Measurements from ENCODE around the gene TMX1. TPM values are rescaled to one million over a fixed set of nuclear protein-coding genes. Genes with fewer than 3 reads are reported as not detected.

The TMX1 gene
- total RNA-seq, 4 donors from 2014 or later = 35.9 to 44.6 (median 43.0) TPM

- WGBS, 2 donors = 91 to 97% methylated on average over 1 of the region's 1 CpG
- no peaks in the 10 kb centered on the region for H3K9me3 ChIP-seq
These were observed 50.1 kb downstream of the TMX1 start for GRCh38 chr14:51290132-51290531.

DNA sequence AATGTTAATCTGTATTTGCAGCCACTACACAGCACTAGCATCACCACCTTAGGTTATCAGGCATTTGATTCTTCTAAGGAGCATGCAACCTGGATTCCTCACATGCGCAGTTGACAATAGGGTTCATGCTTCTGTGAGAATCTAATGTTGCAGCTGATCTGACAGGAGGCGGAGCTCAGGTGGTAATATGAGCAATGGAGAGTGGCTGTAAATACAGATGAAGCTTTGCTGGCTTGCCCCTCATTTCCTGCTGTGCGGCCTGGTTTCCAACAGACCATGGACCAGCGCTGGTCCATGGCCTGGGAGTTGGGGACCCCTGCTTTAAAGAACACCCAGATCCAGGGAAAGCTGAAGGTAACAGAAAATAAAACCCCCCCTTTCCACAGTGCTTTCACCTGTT lies 51.0 kb downstream of the TMX1 start:
- intact Hi-C loops (cut with DNase I) = no loop called here
- H3K27me3 ChIP-seq = no peaks in the 10 kb centered on the region
- no peak overlapping the region for H3K4me3 ChIP-seq (replicated peaks in 1 of 3)
- WGBS, 2 donors = 100% methylated on average over 4 of the region's 4 CpGs
- DNase-seq = no peak
- no peaks in the 10 kb centered on the region for H3K36me3 ChIP-seq
- H3K27ac ChIP-seq = no peak overlapping the region
- H3K4me1 ChIP-seq = peaks cover 0 to 11% of the 10 kb centered on the region in 2 donors
- TF ChIP-seq POLR2A (IDR thresholded peaks at IDR 0.05) = no peak
- TF ChIP-seq, protein P1, sequence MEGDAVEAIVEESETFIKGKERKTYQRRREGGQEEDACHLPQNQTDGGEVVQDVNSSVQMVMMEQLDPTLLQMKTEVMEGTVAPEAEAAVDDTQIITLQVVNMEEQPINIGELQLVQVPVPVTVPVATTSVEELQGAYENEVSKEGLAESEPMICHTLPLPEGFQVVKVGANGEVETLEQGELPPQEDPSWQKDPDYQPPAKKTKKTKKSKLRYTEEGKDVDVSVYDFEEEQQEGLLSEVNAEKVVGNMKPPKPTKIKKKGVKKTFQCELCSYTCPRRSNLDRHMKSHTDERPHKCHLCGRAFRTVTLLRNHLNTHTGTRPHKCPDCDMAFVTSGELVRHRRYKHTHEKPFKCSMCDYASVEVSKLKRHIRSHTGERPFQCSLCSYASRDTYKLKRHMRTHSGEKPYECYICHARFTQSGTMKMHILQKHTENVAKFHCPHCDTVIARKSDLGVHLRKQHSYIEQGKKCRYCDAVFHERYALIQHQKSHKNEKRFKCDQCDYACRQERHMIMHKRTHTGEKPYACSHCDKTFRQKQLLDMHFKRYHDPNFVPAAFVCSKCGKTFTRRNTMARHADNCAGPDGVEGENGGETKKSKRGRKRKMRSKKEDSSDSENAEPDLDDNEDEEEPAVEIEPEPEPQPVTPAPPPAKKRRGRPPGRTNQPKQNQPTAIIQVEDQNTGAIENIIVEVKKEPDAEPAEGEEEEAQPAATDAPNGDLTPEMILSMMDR (IDR thresholded peaks at IDR 0.05) = no peak
- H3K9me3 ChIP-seq = no peaks in the 10 kb centered on the region

More at GRCh38 chr14:51290132-51290531, 50.1 kb downstream of the TMX1 start:
- H3K4me1 ChIP-seq = peaks cover 0 to 11% of the 10 kb centered on the region in 2 donors
- H3K36me3 ChIP-seq = no peaks in the 10 kb centered on the region
- H3K4me3 ChIP-seq (replicated peaks in 1 of 3) = no peak overlapping the region
- no peaks in the 10 kb centered on the region for H3K27me3 ChIP-seq
- TF ChIP-seq POLR2A (IDR thresholded peaks at IDR 0.05) = no peak
- TF ChIP-seq, protein P1 (IDR thresholded peaks at IDR 0.05) = no peak
- intact Hi-C loops (cut with DNase I) = no loop called here
- no peak overlapping the region for H3K27ac ChIP-seq
- DNase-seq = no peak

DNA sequence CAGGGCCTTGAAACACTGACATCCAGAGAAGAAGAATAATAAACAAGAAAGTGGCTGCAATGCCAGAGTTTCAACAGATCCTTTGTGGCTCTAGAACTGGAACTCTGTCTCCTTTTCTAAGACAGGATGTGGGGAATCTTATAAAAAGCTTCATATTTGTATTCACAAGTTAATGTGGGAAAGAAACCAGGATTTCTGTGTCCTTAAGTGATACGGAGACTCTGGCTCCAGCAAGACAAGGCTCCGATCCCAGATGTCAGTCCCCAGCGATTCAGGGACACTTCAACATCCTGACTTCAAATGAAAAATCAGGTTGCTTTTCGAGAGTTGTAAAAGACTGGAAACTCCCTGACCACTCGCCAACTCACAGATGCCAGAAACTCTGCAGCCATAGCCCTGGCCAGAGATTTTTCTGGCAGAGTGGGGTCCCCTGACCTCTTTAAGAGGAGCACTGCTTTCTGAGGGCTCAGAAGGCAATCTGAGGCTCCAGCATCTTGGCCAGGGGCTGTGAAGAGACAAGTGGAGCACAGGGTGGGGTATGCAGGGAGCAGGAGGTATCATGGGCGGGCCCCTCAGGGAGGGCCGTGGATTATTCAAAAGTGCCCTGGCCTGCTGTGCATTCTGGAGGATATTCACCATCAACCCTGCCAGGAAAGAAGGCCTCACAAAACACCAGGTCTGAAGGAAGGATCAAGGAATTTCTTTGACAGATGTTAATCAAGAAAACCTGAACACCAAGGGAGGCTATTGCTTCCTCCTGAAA lies 53.3 kb downstream of the TMX1 start:
- peak in 1 of 2 donors; percentile 28 for DNase-seq
- TF ChIP-seq POLR2A (IDR thresholded peaks at IDR 0.05) = no peak
- TF ChIP-seq, protein P1 (IDR thresholded peaks at IDR 0.05) = no peak
- Histone ChIP-seq H3K27me3 (no peaks in the 10 kb centered on the region), H3K4me3 (replicated peaks in 1 of 3) (no peak overlapping the region), H3K9me3 (no peaks in the 10 kb centered on the region), H3K27ac (peak overlapping the region in 1 of 3 donors; percentile 15), H3K4me1 (peaks cover 0 to 11% of the 10 kb centered on the region in 2 donors), H3K36me3 (no peaks in the 10 kb centered on the region)
- intact Hi-C loops (cut with DNase I) = no loop called here
- 40 to 64% methylated on average over 7 of the region's 7 CpGs for whole genome bisulfite sequencing, 2 donors

DNA sequence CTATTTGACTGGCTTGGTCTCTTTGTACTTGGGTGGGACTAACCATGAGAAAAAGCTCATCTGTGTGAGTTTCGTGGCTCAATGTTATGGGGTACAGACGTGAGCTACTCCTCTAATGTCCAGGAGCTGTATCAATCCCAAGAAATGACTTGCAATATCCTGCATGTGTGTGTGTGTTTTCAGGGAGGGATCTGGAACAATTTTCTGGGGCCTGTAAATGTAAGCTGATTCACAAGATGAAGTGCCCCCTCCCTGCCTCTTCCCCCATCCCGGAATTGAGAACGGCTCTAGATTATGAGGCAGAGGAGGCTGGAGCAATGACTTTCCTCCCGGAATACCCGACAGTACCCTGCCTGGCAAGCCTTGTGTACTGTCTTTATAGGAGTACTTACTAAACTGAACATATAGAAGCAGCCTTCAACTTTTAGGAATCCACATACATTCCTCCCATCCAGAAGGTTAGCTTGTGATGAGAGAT lies 53.9 kb downstream of the TMX1 start:
- intact Hi-C loops (cut with DNase I) = no loop called here
- Histone ChIP-seq H3K36me3 (no peaks in the 10 kb centered on the region), H3K4me1 (peaks cover 0 to 11% of the 10 kb centered on the region in 2 donors), H3K4me3 (replicated peaks in 1 of 3) (no peak overlapping the region), H3K27me3 (no peaks in the 10 kb centered on the region), H3K27ac (peak overlapping the region in 1 of 3 donors; percentile 15), H3K9me3 (no peaks in the 10 kb centered on the region)
- TF ChIP-seq, protein P1 (IDR thresholded peaks at IDR 0.05) = no peak
- no peak for TF ChIP-seq POLR2A (IDR thresholded peaks at IDR 0.05)
- DNase-seq = no peak
- WGBS, 2 donors = 81 to 84% methylated on average over 6 of the region's 6 CpGs

DNA sequence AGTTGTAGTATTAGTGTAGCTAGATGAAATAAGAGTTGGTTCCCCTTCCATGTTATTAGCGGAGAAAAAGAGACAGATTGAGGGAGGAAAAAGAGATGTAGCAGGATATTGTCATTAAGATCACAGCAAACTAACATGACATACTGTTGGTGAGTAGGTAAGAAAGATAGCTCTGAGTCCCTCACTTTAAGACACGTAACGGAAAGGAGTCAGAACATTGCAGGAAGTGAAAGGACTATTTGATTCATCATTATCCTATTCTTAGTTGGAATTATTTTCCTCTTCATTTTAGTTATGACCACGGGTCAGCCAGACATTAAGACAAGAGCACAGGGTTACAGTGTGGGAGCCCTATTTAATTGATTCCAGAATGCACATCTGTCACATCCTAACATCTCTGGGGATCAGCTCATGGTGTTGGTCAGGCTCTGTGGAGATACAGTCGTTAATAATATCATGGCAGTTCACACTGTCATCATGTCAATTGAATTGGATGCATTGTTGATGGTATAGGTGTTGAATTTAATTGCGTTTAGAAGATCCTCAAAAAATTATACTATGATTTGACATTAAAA lies 55.0 kb downstream of the TMX1 start:
- intact Hi-C loops (cut with DNase I) = no loop called here
- TF ChIP-seq POLR2A (IDR thresholded peaks at IDR 0.05) = no peak
- TF ChIP-seq, protein P1 (IDR thresholded peaks at IDR 0.05) = no peak
- DNase-seq = no peak
- no peaks in the 10 kb centered on the region for H3K27me3 ChIP-seq
- H3K4me3 ChIP-seq (replicated peaks in 1 of 3) = no peak overlapping the region
- no peaks in the 10 kb centered on the region for H3K9me3 ChIP-seq
- no peaks in the 10 kb centered on the region for H3K36me3 ChIP-seq
- WGBS, 2 donors = 73 to 86% methylated on average over 6 of the region's 6 CpGs
- H3K4me1 ChIP-seq = peaks cover 0 to 11% of the 10 kb centered on the region in 2 donors
- no peak overlapping the region for H3K27ac ChIP-seq
